HEK293T (cell line): Measurements from ENCODE around the gene PRSS56.
A peak's percentile ranks its signal among the peaks of the same experiment; 100 is the strongest.
"Not testable (repeated sequence)": the region's sequence is repeated elsewhere in the genome, so short reads cannot be mapped to it uniquely, and the experiment has no call there.

Source experiments
- CTCF ChIA-PET: fragments of 350-600 bp; formaldehyde crosslinking; extraction: SDS; loops from one replicate; lab custom pipeline; 2021; ENCODE audit warnings: antibody characterized with exemption, inconsistent platforms; lab: Yijun Ruan, JAX
- POLR2A ChIA-PET: fragments of 350-600 bp; formaldehyde crosslinking; extraction: SDS; loops from one replicate; lab custom pipeline; 2020; ENCODE audit warnings: antibody characterized with exemption, inconsistent platforms; lab: Yijun Ruan, JAX
- DNase-seq: peaks from one replicate; pipeline ENCODE4 v3.0.0; 2012; ENCODE audit warnings: mixed read lengths; ENCODE audit errors: extremely low spot score
- ARNT ChIP-seq: fragments of 450-650 bp; IDR thresholded peaks from 2 replicates; pipeline ENCODE4 v1.6.1; 2017; ENCODE audit warnings: mild to moderate bottlenecking
- BHLHE40 ChIP-seq: fragments of 450-650 bp; IDR thresholded peaks from 2 replicates; pipeline ENCODE4 v1.6.1; 2016; ENCODE audit warnings: mild to moderate bottlenecking, moderate library complexity, borderline replicate concordance
- CTBP1 ChIP-seq: fragments of 450-650 bp; IDR thresholded peaks from 2 replicates; pipeline ENCODE4 v1.6.1; 2016; ENCODE audit warnings: borderline replicate concordance
- ELF4 ChIP-seq: fragments of 450-650 bp; IDR thresholded peaks from 2 replicates; pipeline ENCODE4 v1.6.1; 2017; ENCODE audit warnings: antibody characterized with exemption
- FOXA1 ChIP-seq: fragments of 450-650 bp; IDR thresholded peaks from 2 replicates; pipeline ENCODE4 v1.6.1; 2016; ENCODE audit warnings: mild to moderate bottlenecking
- FOXK2 ChIP-seq: fragments of 450-650 bp; IDR thresholded peaks from 2 replicates; pipeline ENCODE4 v1.6.1; 2016; ENCODE audit warnings: mild to moderate bottlenecking
- FOXM1 ChIP-seq: fragments of 450-650 bp; IDR thresholded peaks from 2 replicates; pipeline ENCODE4 v1.6.1; 2017; ENCODE audit warnings: mild to moderate bottlenecking, borderline replicate concordance
- HDGF ChIP-seq: fragments of 450-650 bp; IDR thresholded peaks from 2 replicates; pipeline ENCODE4 v1.6.1; 2017; ENCODE audit warnings: antibody characterized with exemption, borderline replicate concordance
- L3MBTL2 ChIP-seq: fragments of 450-650 bp; conservative IDR thresholded peaks from 2 replicates; pipeline ENCODE4 v1.6.1; 2016; ENCODE audit warnings: mild to moderate bottlenecking
- LEF1 ChIP-seq: fragments of 450-650 bp; IDR thresholded peaks from 2 replicates; pipeline ENCODE4 v1.6.1; 2017; ENCODE audit warnings: mild to moderate bottlenecking, borderline replicate concordance
- NFRKB ChIP-seq: fragments of 450-650 bp; IDR thresholded peaks from 2 replicates; pipeline ENCODE4 v1.6.1; 2016; ENCODE audit warnings: mild to moderate bottlenecking, moderate library complexity
- SP1 ChIP-seq: fragments of 450-650 bp; IDR thresholded peaks from 2 replicates; pipeline ENCODE4 v1.6.1; 2017
- SUZ12 ChIP-seq: fragments of 450-650 bp; IDR thresholded peaks from 2 replicates; pipeline ENCODE4 v1.6.1; 2016; ENCODE audit warnings: mild to moderate bottlenecking
- TARDBP ChIP-seq: fragments of 450-650 bp; IDR thresholded peaks from 2 replicates; pipeline ENCODE4 v1.6.1; 2016
- ZNF384 ChIP-seq: fragments of 450-650 bp; IDR thresholded peaks from 2 replicates; pipeline ENCODE4 v1.6.1; 2016
- TF ChIP-seq, protein P1 (sequence below): fragments of 450-650 bp; IDR thresholded peaks from 2 replicates; pipeline ENCODE4 v1.6.1; 2016

PRSS56 gene

DNA sequence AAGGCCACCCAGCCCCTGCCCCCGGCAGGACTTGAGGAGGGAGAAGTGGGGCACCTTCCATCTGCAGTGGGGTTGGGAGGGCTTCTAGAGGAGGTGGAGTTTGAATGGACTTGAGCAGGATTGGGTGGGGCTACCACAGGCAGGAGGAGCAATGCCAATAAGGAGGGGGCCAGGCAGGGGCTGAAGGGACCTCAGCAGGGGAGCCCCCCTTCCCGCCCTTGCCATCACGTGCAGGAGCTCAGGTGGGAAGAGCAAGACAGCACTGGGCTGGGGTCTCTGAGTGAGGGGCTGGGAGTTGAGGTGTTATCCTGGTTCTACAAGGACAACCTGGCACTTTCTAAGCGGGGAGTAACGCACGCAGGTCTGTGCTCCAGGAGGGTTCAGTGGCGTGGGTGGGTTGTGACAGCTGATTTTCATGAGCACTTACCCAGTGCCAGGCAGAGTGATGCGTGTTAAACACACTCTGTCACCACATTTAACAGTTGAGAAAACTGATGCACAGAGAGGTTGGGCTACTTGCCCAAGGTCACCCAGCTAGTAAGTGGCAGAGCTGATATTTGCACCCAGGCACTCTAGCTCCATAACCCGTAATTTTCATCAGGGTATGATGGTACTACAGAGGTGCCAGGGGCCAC is 10.6 kb downstream of the PRSS56 start:
- POLR2A ChIA-PET = interaction anchor here (1.0 kb wide), 1 partner anchor 20 kb away, joined by 3 read pairs; the partner anchor contains the start of gene EIF4E2
- no peak for TF ChIP-seq TARDBP
- no peak for TF ChIP-seq SP1
- TF ChIP-seq FOXA1 = no peak
- no peak for TF ChIP-seq CTBP1
- no peak for TF ChIP-seq FOXK2
- TF ChIP-seq BHLHE40 = no peak
- no peak for DNase-seq
- CTCF ChIA-PET = no interaction called here

DNA sequence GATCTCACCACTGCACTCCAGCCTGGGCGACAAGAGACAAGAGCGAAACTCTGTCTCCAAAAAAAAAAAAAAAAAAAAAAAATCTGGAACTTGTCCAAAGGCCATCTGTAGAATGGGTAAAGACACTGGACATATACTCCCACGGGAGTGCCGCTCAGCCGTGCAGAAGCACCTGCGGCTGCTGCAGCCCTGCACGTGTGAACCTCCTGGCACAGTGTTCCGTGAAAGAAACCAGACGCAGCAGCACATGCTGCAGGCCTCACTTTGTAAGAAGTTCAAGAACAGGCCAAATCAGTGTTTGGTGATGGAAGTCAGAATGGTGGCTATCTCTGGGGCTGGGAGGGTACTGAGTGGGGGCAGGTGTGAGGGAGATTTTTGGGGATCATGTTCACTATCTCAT is 12.2 kb downstream of the PRSS56 start:
- DNase-seq = no peak
- POLR2A ChIA-PET = no interaction called here
- CTCF ChIA-PET = interaction anchor here (1.2 kb wide), 1 partner anchor 9 kb away, joined by 3 read pairs; no protein-coding TSS in a partner anchor
- TF ChIP-seq SUZ12 (no peak), HDGF (no peak), LEF1 (no peak), BHLHE40 (no peak), TARDBP (no peak), FOXM1 (no peak)

DNA sequence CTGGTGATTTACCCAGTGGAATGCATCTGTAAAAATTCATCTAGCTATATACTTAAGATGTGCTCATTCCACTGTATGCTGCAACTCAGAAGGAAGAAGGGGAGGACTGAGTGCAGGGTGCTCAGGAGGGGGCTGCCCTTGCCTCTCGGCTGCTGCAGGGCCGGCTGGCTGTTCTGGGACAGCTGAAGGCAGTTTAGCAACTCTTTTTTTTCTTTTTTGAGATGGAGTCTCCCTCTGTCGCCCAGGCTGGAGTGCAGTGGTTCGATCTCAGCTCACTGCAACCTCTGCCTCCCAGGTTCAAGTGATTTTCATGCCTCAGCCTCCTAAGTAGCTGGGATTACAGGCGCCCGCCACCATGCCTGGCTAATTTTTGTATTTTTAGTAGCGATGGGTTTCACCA is 12.6 kb downstream of the PRSS56 start:
- CTCF ChIA-PET = interaction anchor here (0.6 to 1.2 kb wide), 2 partner anchors 9 to 183 kb away, joined by 3 read pairs; no protein-coding TSS in a partner anchor
- POLR2A ChIA-PET = not testable (repeated sequence)

DNA sequence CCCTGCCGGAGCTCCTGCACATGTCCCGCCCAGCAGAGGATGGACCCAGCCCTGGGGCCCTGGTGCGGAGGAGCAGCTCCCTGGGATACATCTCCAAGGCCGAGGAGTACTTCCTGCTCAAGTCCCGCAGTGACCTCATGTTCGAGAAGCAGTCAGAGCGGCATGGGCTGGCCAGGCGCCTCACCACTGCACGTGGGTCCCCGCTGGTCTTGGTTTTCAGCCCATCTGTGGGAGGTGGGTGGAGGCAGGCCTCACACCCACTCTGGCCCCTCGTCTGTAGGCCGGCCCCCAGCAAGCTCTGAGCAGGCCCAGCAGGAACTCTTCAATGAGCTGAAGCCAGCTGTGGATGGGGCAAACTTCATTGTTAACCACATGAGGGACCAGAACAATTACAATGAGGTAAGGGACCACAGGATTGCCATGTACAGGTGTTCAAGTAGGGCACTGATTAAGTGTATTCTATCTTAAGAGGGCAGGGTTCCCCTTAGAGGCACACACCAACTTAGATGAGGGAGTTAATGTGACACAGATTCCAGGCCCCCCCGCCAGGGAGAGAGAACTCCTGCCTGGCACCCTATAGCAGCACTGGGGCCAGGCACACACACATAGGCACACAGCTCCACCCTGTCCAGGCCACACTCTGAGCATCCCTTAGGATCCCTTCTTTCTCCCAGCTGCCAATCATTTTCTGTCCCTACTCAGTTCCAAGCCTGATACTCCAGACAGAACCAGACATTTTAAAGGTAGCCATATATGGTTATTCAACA is 13.9 kb downstream of the PRSS56 start:
- POLR2A ChIA-PET = no interaction called here
- DNase-seq = no peak
- CTCF ChIA-PET = no interaction called here
- TF ChIP-seq FOXA1 (no peak), LEF1 (no peak), L3MBTL2 (no peak), ZNF384 (no peak), ELF4 (no peak)
- TF ChIP-seq, protein P1, sequence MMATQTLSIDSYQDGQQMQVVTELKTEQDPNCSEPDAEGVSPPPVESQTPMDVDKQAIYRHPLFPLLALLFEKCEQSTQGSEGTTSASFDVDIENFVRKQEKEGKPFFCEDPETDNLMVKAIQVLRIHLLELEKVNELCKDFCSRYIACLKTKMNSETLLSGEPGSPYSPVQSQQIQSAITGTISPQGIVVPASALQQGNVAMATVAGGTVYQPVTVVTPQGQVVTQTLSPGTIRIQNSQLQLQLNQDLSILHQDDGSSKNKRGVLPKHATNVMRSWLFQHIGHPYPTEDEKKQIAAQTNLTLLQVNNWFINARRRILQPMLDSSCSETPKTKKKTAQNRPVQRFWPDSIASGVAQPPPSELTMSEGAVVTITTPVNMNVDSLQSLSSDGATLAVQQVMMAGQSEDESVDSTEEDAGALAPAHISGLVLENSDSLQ = peak; percentile 51; the same call in 1 of the 2 replicates

More for the DNA sequence above, 12.6 kb downstream of the PRSS56 start:
- DNase-seq = not testable (repeated sequence)

DNA sequence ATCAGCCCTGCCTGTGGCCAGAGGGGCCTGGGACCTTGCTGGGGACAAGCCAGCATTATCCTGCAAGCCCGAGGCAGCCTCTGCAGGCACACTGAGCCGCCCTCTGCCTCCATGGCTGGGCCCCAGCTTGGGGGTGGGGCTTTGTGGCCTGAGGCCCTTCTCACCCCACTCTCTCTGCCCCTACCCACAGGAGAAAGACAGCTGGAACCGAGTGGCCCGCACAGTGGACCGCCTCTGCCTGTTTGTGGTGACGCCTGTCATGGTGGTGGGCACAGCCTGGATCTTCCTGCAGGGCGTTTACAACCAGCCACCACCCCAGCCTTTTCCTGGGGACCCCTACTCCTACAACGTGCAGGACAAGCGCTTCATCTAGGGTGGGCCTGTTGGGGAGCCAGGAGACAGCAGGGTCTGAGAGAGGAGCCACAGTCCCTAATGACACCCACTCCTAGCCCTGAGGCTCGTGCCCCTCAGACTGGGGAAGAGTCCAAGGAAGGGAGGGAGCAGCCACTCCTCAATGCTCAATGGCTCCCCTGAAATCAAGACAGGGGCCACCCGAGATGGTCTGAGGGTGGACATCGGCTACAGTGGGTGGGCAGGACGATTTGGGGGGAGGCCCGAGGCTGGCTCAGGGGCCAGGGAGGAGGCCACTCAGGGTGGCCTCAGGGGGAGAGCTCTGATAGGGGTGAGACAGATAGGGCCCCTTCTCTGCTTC is 14.9 kb downstream of the PRSS56 start:
- DNase-seq = no peak
- CTCF ChIA-PET = no interaction called here
- POLR2A ChIA-PET = interaction anchor here (1.0 kb wide), 1 partner anchor 16 kb away, joined by 3 read pairs; the partner anchor contains the start of genes EIF4E2 and TIGD1
- TF ChIP-seq FOXA1 (no peak), TARDBP (no peak)

DNA sequence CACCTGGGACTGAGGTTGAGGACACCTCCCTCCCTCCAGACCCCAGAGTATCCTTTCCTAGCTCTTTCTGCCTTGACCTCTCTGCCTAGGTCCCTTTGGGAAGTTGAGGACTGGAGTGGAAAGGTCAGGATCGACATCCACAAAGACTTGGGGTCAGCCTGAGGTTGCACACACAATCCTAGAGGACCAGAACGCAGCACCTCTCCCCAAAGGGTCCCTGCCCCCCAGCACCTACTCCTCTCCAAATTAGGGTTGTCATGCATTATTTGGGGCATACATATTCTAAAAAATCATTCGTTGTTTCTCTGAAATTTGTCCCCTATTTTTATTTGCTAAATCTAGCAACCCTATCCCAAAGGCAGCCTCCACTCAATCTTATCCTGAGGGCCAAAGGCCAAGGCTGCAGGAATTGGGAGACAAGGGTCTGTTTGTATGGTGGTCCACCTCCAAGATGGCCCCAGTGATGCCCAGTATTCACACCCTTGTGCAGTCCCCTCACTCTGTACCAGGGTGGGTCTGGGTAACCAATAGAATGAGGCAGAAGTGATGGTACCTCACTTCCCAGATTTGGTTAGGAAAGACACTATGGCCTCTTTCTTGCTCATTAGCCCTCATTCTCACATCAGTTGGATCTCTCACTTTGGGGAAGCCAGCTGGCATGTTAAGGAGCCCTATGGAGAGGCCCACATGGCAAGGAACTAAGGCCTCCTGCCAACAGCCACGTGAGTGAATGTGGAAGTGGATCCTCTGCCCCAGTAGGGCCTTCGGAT is 15.8 kb downstream of the PRSS56 start:
- CTCF ChIA-PET = no interaction called here
- no peak for TF ChIP-seq FOXA1
- TF ChIP-seq ARNT = no peak
- no peak for TF ChIP-seq ELF4
- TF ChIP-seq FOXM1 = no peak
- TF ChIP-seq TARDBP = no peak
- TF ChIP-seq FOXK2 = no peak
- no peak for TF ChIP-seq ZNF384
- no peak for TF ChIP-seq SUZ12
- no peak for TF ChIP-seq L3MBTL2
- no peak for TF ChIP-seq BHLHE40
- no peak for TF ChIP-seq HDGF
- no peak for TF ChIP-seq NFRKB
- TF ChIP-seq SP1 = no peak
- no peak for TF ChIP-seq CTBP1
- POLR2A ChIA-PET = interaction anchor here (1.0 kb wide), 1 partner anchor 15 kb away, joined by 3 read pairs; the partner anchor contains the start of genes EIF4E2 and TIGD1
- DNase-seq = no peak

DNA sequence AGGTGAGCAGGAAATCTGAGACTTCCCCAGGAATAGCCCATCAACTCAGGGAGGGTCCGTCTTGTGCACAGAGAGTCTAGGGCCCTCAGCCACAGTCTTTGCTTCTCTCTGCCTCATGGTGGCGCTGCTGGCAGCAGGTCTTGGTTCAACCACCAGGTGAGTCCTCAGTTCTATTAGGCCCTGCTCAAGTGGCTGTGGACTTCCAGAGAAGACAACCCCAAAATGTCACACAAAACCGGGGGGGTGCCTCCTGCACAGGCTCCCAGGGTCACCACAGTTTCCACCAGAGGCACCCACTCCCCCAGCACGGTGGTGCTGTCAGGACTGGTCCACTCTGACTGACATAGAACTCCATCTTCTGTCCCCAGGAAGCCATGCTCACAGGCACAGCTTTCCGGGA is 16.9 kb downstream of the PRSS56 start:
- CTCF ChIA-PET = no interaction called here
- POLR2A ChIA-PET = interaction anchor here (1.3 kb wide), 1 partner anchor 14 kb away, joined by 5 read pairs; the partner anchor contains the start of genes EIF4E2 and TIGD1
- DNase-seq = peak; percentile 50
- TF ChIP-seq SUZ12 (no peak), ZNF384 (no peak), ARNT (no peak), FOXA1 (no peak), HDGF (no peak), FOXK2 (no peak), NFRKB (no peak), BHLHE40 (no peak)
- TF ChIP-seq, protein P1 = no peak
